ENCODE results near the gene SERPINH1. TPM values are rescaled to one million over a fixed set of nuclear protein-coding genes. Genes with fewer than 3 reads are reported as not detected.

The SERPINH1 gene
- total and polyA plus RNA-seq, 7 experiments from 2014 or later, result 2.9 to 19.9 (median 7.8) TPM

GRCh38 chr11:75535071-75535470 lies 27.0 kb upstream of the SERPINH1 start:
- H3K27ac Mint-ChIP-seq, result no peak overlapping the region
- H3K36me3 Mint-ChIP-seq, result no peaks in the 10 kb centered on the region
- no peak for DNase-seq
- H3K27me3 Mint-ChIP-seq, result peaks cover 0 to 6% (median 0%) of the 10 kb centered on the region in 5 donors
- no peaks in the 10 kb centered on the region for H3K36me3 ChIP-seq (ENCODE audit: control insufficient read depth in 2 of 3, insufficient read depth in 3 of 3, low read length in 3 of 3)
- intact Hi-C loops (cut with micrococcal nuclease), result no loop called here
- no peaks in the 10 kb centered on the region for H3K27me3 ChIP-seq (ENCODE audit: control insufficient read depth in 2 of 2, insufficient read depth in 2 of 2, low read length in 2 of 2)
- no peak overlapping the region for H3K4me3 ChIP-seq (ENCODE audit: low read length)
- H3K4me1 Mint-ChIP-seq, result peaks cover 8 to 69% (median 22%) of the 10 kb centered on the region in 7 donors
- no peak overlapping the region for H3K4me3 Mint-ChIP-seq
- H3K9me3 Mint-ChIP-seq, result no peaks in the 10 kb centered on the region
- POLR2A ChIA-PET, result interaction anchor here (0.8 kb wide), 1 partner anchor 9 kb away, joined by 3 read pairs; the partner anchor contains the start of gene GDPD5
- ATAC-seq, result no peak
- H3K4me1 ChIP-seq (ENCODE audit: control insufficient read depth in 2 of 2, insufficient read depth in 2 of 2, low read length in 2 of 2), result peaks cover 5 to 16% of the 10 kb centered on the region in 2 donors
- H3K9me3 ChIP-seq (ENCODE audit: control insufficient read depth in 2 of 3, low read length in 3 of 3), result no peaks in the 10 kb centered on the region
- H3K27ac ChIP-seq (ENCODE audit: low read depth, low read length), result no peak overlapping the region
- CTCF ChIA-PET, result interaction anchor here (8.7 to 8.8 kb wide), 2 partner anchors 90 to 148 kb away, joined by 93 to 147 read pairs; no protein-coding TSS in a partner anchor

GRCh38 chr11:75536786-75537641 lies 25.0 kb upstream of the SERPINH1 start:
- peak overlapping the region in 2 of 10 donors; percentile 2 to 42 for H3K4me3 Mint-ChIP-seq
- peak in 1 of 9 donors; percentile 53 for DNase-seq

DNA sequence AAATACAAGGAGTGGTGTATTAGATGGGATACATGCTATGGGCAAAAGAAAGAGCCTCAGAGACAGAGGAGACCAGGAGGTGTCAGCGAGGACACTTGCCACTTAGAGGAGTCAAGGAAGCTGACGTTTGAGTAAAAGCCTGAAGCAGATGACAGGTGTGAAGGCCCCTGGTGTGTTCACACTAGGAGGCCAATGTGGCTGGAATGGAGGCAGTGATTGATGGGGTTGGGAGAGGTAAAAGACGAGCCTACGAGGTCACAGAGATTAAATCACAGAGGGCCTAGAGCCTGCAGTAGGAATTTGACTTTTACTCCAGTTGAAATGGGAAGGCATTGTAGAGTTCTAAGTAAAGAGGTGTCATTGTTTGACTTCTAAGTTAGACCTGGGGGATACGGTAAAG lies 24.3 kb upstream of the SERPINH1 start:
- ATAC-seq (no peak), DNase-seq (no peak)
- Mint-ChIP-seq H3K9me3 (no peaks in the 10 kb centered on the region), H3K27ac (peak overlapping the region in 2 of 9 donors; percentile 7 to 48), H3K27me3 (peaks cover 0 to 6% (median 0%) of the 10 kb centered on the region in 5 donors), H3K4me1 (peaks cover 0 to 46% (median 10%) of the 10 kb centered on the region in 7 donors), H3K36me3 (no peaks in the 10 kb centered on the region), H3K4me3 (peak overlapping the region in 1 of 10 donors; percentile 2)
- Histone ChIP-seq H3K27me3 (ENCODE audit: control insufficient read depth in 2 of 2, insufficient read depth in 2 of 2, low read length in 2 of 2) (no peaks in the 10 kb centered on the region), H3K4me3 (ENCODE audit: low read length) (no peak overlapping the region), H3K36me3 (ENCODE audit: control insufficient read depth in 2 of 3, insufficient read depth in 3 of 3, low read length in 3 of 3) (no peaks in the 10 kb centered on the region), H3K27ac (ENCODE audit: low read depth, low read length) (no peak overlapping the region), H3K9me3 (ENCODE audit: control insufficient read depth in 2 of 3, low read length in 3 of 3) (no peaks in the 10 kb centered on the region), H3K4me1 (ENCODE audit: control insufficient read depth in 2 of 2, insufficient read depth in 2 of 2, low read length in 2 of 2) (peaks cover 0 to 11% of the 10 kb centered on the region in 2 donors)
- CTCF ChIA-PET, result no interaction called here
- POLR2A ChIA-PET, result no interaction called here
- intact Hi-C loops (cut with micrococcal nuclease), result no loop called here

More at GRCh38 chr11:75536786-75537641, 25.0 kb upstream of the SERPINH1 start:
- no peaks in the 10 kb centered on the region for H3K9me3 Mint-ChIP-seq
- no peaks in the 10 kb centered on the region for H3K36me3 ChIP-seq (ENCODE audit: control insufficient read depth in 2 of 3, insufficient read depth in 3 of 3, low read length in 3 of 3)
- H3K36me3 Mint-ChIP-seq, result no peaks in the 10 kb centered on the region
- H3K27me3 Mint-ChIP-seq, result peaks cover 0 to 6% (median 0%) of the 10 kb centered on the region in 5 donors
- no peaks in the 10 kb centered on the region for H3K9me3 ChIP-seq (ENCODE audit: control insufficient read depth in 2 of 3, low read length in 3 of 3)
- ChIA-PET POLR2A (no interaction called here), CTCF (interaction anchor here (0.5 to 1.1 kb wide), 3 partner anchors 93 to 297 kb away, joined by 3 to 4 read pairs (median 3); no protein-coding TSS in a partner anchor)
- intact Hi-C loops (cut with micrococcal nuclease), result no loop called here
- H3K4me1 ChIP-seq (ENCODE audit: control insufficient read depth in 2 of 2, insufficient read depth in 2 of 2, low read length in 2 of 2), result peaks cover 4 to 15% of the 10 kb centered on the region in 2 donors
- H3K27ac ChIP-seq (ENCODE audit: low read depth, low read length), result no peak overlapping the region
- H3K4me3 ChIP-seq (ENCODE audit: low read length), result no peak overlapping the region
- no peaks in the 10 kb centered on the region for H3K27me3 ChIP-seq (ENCODE audit: control insufficient read depth in 2 of 2, insufficient read depth in 2 of 2, low read length in 2 of 2)
- H3K27ac Mint-ChIP-seq, result peak overlapping the region in 3 of 9 donors; percentile 7 to 59 (median 41)
- H3K4me1 Mint-ChIP-seq, result peaks cover 4 to 51% (median 15%) of the 10 kb centered on the region in 7 donors
- ATAC-seq, result peak; percentile 81

- intact Hi-C loops (cut with micrococcal nuclease), result no loop called here
- CTCF ChIA-PET, result interaction anchor here (1.2 kb wide), 1 partner anchor 11 kb away, joined by 3 read pairs; no protein-coding TSS in a partner anchor
- Histone ChIP-seq H3K9me3 (ENCODE audit: control insufficient read depth in 2 of 3, low read length in 3 of 3) (no peaks in the 10 kb centered on the region), H3K4me3 (ENCODE audit: low read length) (no peak overlapping the region), H3K4me1 (ENCODE audit: control insufficient read depth in 2 of 2, insufficient read depth in 2 of 2, low read length in 2 of 2) (peaks cover 0 to 11% of the 10 kb centered on the region in 2 donors), H3K27me3 (ENCODE audit: control insufficient read depth in 2 of 2, insufficient read depth in 2 of 2, low read length in 2 of 2) (no peaks in the 10 kb centered on the region), H3K36me3 (ENCODE audit: control insufficient read depth in 2 of 3, insufficient read depth in 3 of 3, low read length in 3 of 3) (no peaks in the 10 kb centered on the region), H3K27ac (ENCODE audit: low read depth, low read length) (no peak overlapping the region)
- H3K27ac Mint-ChIP-seq, result peak overlapping the region in 3 of 9 donors; percentile 18 to 68 (median 49)
- H3K36me3 Mint-ChIP-seq, result no peaks in the 10 kb centered on the region
- peak overlapping the region in 1 of 10 donors; percentile 12 for H3K4me3 Mint-ChIP-seq
- no peak for ATAC-seq
- no peaks in the 10 kb centered on the region for H3K9me3 Mint-ChIP-seq
- peaks cover 0 to 46% (median 10%) of the 10 kb centered on the region in 7 donors for H3K4me1 Mint-ChIP-seq
- no peak for DNase-seq
- POLR2A ChIA-PET, result no interaction called here
- peaks cover 0 to 6% (median 0%) of the 10 kb centered on the region in 5 donors for H3K27me3 Mint-ChIP-seq
Measured at GRCh38 chr11:75538150-75538942, 23.7 kb upstream of the SERPINH1 start.

GRCh38 chr11:75539459-75540334 lies 22.4 kb upstream of the SERPINH1 start:
- Histone ChIP-seq H3K27me3 (ENCODE audit: control insufficient read depth in 2 of 2, insufficient read depth in 2 of 2, low read length in 2 of 2) (no peaks in the 10 kb centered on the region), H3K27ac (ENCODE audit: low read depth, low read length) (no peak overlapping the region), H3K4me1 (ENCODE audit: control insufficient read depth in 2 of 2, insufficient read depth in 2 of 2, low read length in 2 of 2) (peaks cover 0 to 11% of the 10 kb centered on the region in 2 donors), H3K9me3 (ENCODE audit: control insufficient read depth in 2 of 3, low read length in 3 of 3) (no peaks in the 10 kb centered on the region), H3K4me3 (ENCODE audit: low read length) (no peak overlapping the region), H3K36me3 (ENCODE audit: control insufficient read depth in 2 of 3, insufficient read depth in 3 of 3, low read length in 3 of 3) (no peaks in the 10 kb centered on the region)
- Mint-ChIP-seq H3K36me3 (no peaks in the 10 kb centered on the region), H3K27me3 (peaks cover 0 to 6% (median 0%) of the 10 kb centered on the region in 5 donors), H3K27ac (peak overlapping the region in 1 of 9 donors; percentile 36), H3K4me3 (no peak overlapping the region), H3K9me3 (no peaks in the 10 kb centered on the region), H3K4me1 (peaks cover 0 to 36% (median 2%) of the 10 kb centered on the region in 7 donors)
- no peak for DNase-seq
- CTCF ChIA-PET, result interaction anchor here (1.2 kb wide), 1 partner anchor 10 kb away, joined by 3 read pairs; no protein-coding TSS in a partner anchor
- ATAC-seq, result no peak
- intact Hi-C loops (cut with micrococcal nuclease), result no loop called here
- POLR2A ChIA-PET, result no interaction called here

Data from naive thymus-derived CD4-positive, alpha-beta T cell (primary cell).